ENCODE results near the gene MEGF11. TPM values are rescaled to one million over a fixed set of nuclear protein-coding genes. Genes with fewer than 3 reads are reported as not detected.

The MEGF11 gene
- total RNA-seq, 2 experiments from 2014 or later: not detected

GRCh38 chr15:66155065-66155464, 98.5 kb downstream of the MEGF11 start:
- ATAC-seq (no peak), DNase-seq (no peak)
- POLR2A ChIA-PET: interaction anchor here (0.6 kb wide), 1 partner anchor 377 kb away, joined by 3 read pairs; no protein-coding TSS in a partner anchor
- no peak overlapping the region for H3K27ac Mint-ChIP-seq
- H3K27me3 Mint-ChIP-seq (ENCODE audit: low read depth): peaks cover 8% of the 10 kb centered on the region
- CTCF ChIA-PET: no interaction called here
- H3K4me3 Mint-ChIP-seq: no peak overlapping the region
- no peaks in the 10 kb centered on the region for H3K4me1 Mint-ChIP-seq (ENCODE audit: low read depth)
- H3K36me3 Mint-ChIP-seq (ENCODE audit: low read depth): no peaks in the 10 kb centered on the region
- no peaks in the 10 kb centered on the region for H3K9me3 Mint-ChIP-seq (ENCODE audit: insufficient read depth)

- CTCF ChIA-PET: no interaction called here
- no peak for DNase-seq
- no peak for ATAC-seq
- Mint-ChIP-seq H3K27me3 (ENCODE audit: low read depth) (peaks cover 6% of the 10 kb centered on the region), H3K27ac (no peak overlapping the region), H3K4me1 (ENCODE audit: low read depth) (no peaks in the 10 kb centered on the region), H3K9me3 (ENCODE audit: insufficient read depth) (no peaks in the 10 kb centered on the region), H3K4me3 (no peak overlapping the region), H3K36me3 (ENCODE audit: low read depth) (no peaks in the 10 kb centered on the region)
- POLR2A ChIA-PET: no interaction called here
Measured at GRCh38 chr15:66154581-66154980, 99.0 kb downstream of the MEGF11 start.

GRCh38 chr15:66153549-66154415, 99.8 kb downstream of the MEGF11 start:
- Mint-ChIP-seq H3K27ac (no peak overlapping the region), H3K4me3 (no peak overlapping the region), H3K36me3 (ENCODE audit: low read depth) (no peaks in the 10 kb centered on the region), H3K27me3 (ENCODE audit: low read depth) (peaks cover 7% of the 10 kb centered on the region), H3K4me1 (ENCODE audit: low read depth) (no peaks in the 10 kb centered on the region), H3K9me3 (ENCODE audit: insufficient read depth) (no peaks in the 10 kb centered on the region)
- ChIA-PET CTCF (no interaction called here), POLR2A (no interaction called here)
- ATAC-seq: no peak
- no peak for DNase-seq

GRCh38 chr15:66152650-66153049, 100.9 kb downstream of the MEGF11 start:
- Mint-ChIP-seq H3K36me3 (ENCODE audit: low read depth) (no peaks in the 10 kb centered on the region), H3K4me1 (ENCODE audit: low read depth) (no peaks in the 10 kb centered on the region), H3K4me3 (no peak overlapping the region), H3K27me3 (ENCODE audit: low read depth) (peaks cover 7% of the 10 kb centered on the region), H3K9me3 (ENCODE audit: insufficient read depth) (no peaks in the 10 kb centered on the region), H3K27ac (no peak overlapping the region)
- ChIA-PET POLR2A (no interaction called here), CTCF (no interaction called here)
- DNase-seq (no peak), ATAC-seq (no peak)

- ATAC-seq (no peak), DNase-seq (no peak)
- H3K4me3 Mint-ChIP-seq: no peak overlapping the region
- peaks cover 7% of the 10 kb centered on the region for H3K27me3 Mint-ChIP-seq (ENCODE audit: low read depth)
- POLR2A ChIA-PET: no interaction called here
- CTCF ChIA-PET: no interaction called here
- H3K9me3 Mint-ChIP-seq (ENCODE audit: insufficient read depth): no peaks in the 10 kb centered on the region
- no peaks in the 10 kb centered on the region for H3K4me1 Mint-ChIP-seq (ENCODE audit: low read depth)
- no peak overlapping the region for H3K27ac Mint-ChIP-seq
- H3K36me3 Mint-ChIP-seq (ENCODE audit: low read depth): no peaks in the 10 kb centered on the region
Measured at GRCh38 chr15:66151809-66152208, 101.7 kb downstream of the MEGF11 start.

- Mint-ChIP-seq H3K36me3 (ENCODE audit: low read depth) (no peaks in the 10 kb centered on the region), H3K9me3 (ENCODE audit: insufficient read depth) (no peaks in the 10 kb centered on the region), H3K27me3 (ENCODE audit: low read depth) (peaks cover 9% of the 10 kb centered on the region), H3K4me1 (ENCODE audit: low read depth) (peaks cover 3% of the 10 kb centered on the region), H3K4me3 (no peak overlapping the region), H3K27ac (no peak overlapping the region)
- POLR2A ChIA-PET: no interaction called here
- DNase-seq (no peak), ATAC-seq (no peak)
- CTCF ChIA-PET: no interaction called here
Measured at GRCh38 chr15:66149871-66150270, 103.7 kb downstream of the MEGF11 start.

GRCh38 chr15:66148187-66148586, 105.4 kb downstream of the MEGF11 start:
- ATAC-seq: no peak
- H3K27ac Mint-ChIP-seq: no peak overlapping the region
- DNase-seq: no peak

GRCh38 chr15:66147440-66147839, 106.1 kb downstream of the MEGF11 start:
- CTCF ChIA-PET: no interaction called here
- Mint-ChIP-seq H3K27me3 (ENCODE audit: low read depth) (peaks cover 9% of the 10 kb centered on the region), H3K27ac (no peak overlapping the region), H3K9me3 (ENCODE audit: insufficient read depth) (no peaks in the 10 kb centered on the region), H3K36me3 (ENCODE audit: low read depth) (no peaks in the 10 kb centered on the region), H3K4me1 (ENCODE audit: low read depth) (peaks cover 3% of the 10 kb centered on the region), H3K4me3 (no peak overlapping the region)
- DNase-seq: no peak
- POLR2A ChIA-PET: no interaction called here
- no peak for ATAC-seq

More at GRCh38 chr15:66148187-66148586, 105.4 kb downstream of the MEGF11 start:
- Mint-ChIP-seq H3K36me3 (ENCODE audit: low read depth) (no peaks in the 10 kb centered on the region), H3K4me1 (ENCODE audit: low read depth) (peaks cover 3% of the 10 kb centered on the region), H3K9me3 (ENCODE audit: insufficient read depth) (no peaks in the 10 kb centered on the region), H3K27me3 (ENCODE audit: low read depth) (peaks cover 9% of the 10 kb centered on the region), H3K4me3 (no peak overlapping the region)
- ChIA-PET POLR2A (no interaction called here), CTCF (no interaction called here)

- Mint-ChIP-seq H3K36me3 (ENCODE audit: low read depth) (no peaks in the 10 kb centered on the region), H3K9me3 (ENCODE audit: insufficient read depth) (no peaks in the 10 kb centered on the region), H3K27ac (no peak overlapping the region), H3K4me1 (ENCODE audit: low read depth) (peaks cover 3% of the 10 kb centered on the region), H3K4me3 (no peak overlapping the region), H3K27me3 (ENCODE audit: low read depth) (peaks cover 9% of the 10 kb centered on the region)
- ChIA-PET POLR2A (no interaction called here), CTCF (no interaction called here)
- ATAC-seq (no peak), DNase-seq (no peak)
Measured at GRCh38 chr15:66145726-66146182, 107.8 kb downstream of the MEGF11 start.

- Mint-ChIP-seq H3K36me3 (ENCODE audit: low read depth) (no peaks in the 10 kb centered on the region), H3K4me1 (ENCODE audit: low read depth) (peaks cover 3% of the 10 kb centered on the region), H3K4me3 (no peak overlapping the region), H3K27ac (no peak overlapping the region), H3K9me3 (ENCODE audit: insufficient read depth) (no peaks in the 10 kb centered on the region), H3K27me3 (ENCODE audit: low read depth) (peaks cover 4% of the 10 kb centered on the region)
- ATAC-seq (no peak), DNase-seq (no peak)
- ChIA-PET CTCF (no interaction called here), POLR2A (no interaction called here)
Measured at GRCh38 chr15:66144978-66145725, 108.4 kb downstream of the MEGF11 start.

GRCh38 chr15:66142285-66142684, 111.3 kb downstream of the MEGF11 start:
- H3K9me3 Mint-ChIP-seq (ENCODE audit: insufficient read depth): no peaks in the 10 kb centered on the region
- H3K4me3 Mint-ChIP-seq: no peak overlapping the region
- ChIA-PET CTCF (no interaction called here), POLR2A (no interaction called here)
- H3K36me3 Mint-ChIP-seq (ENCODE audit: low read depth): no peaks in the 10 kb centered on the region
- ATAC-seq (no peak), DNase-seq (no peak)
- peaks cover 2% of the 10 kb centered on the region for H3K27me3 Mint-ChIP-seq (ENCODE audit: low read depth)
- no peak overlapping the region for H3K27ac Mint-ChIP-seq
- peaks cover 3% of the 10 kb centered on the region for H3K4me1 Mint-ChIP-seq (ENCODE audit: low read depth)

- DNase-seq: no peak
- H3K4me1 Mint-ChIP-seq (ENCODE audit: low read depth): peaks cover 15% of the 10 kb centered on the region
- POLR2A ChIA-PET: no interaction called here
- no peaks in the 10 kb centered on the region for H3K9me3 Mint-ChIP-seq (ENCODE audit: insufficient read depth)
- ATAC-seq: no peak
- H3K27me3 Mint-ChIP-seq (ENCODE audit: low read depth): no peaks in the 10 kb centered on the region
- H3K36me3 Mint-ChIP-seq (ENCODE audit: low read depth): no peaks in the 10 kb centered on the region
- no peak overlapping the region for H3K4me3 Mint-ChIP-seq
- CTCF ChIA-PET: no interaction called here
- H3K27ac Mint-ChIP-seq: no peak overlapping the region
Measured at GRCh38 chr15:66139591-66140207, 113.9 kb downstream of the MEGF11 start.

All from activated CD8-positive, alpha-beta T cell treated with anti-CD3 and anti-CD28 coated beads, Interleukin-2, amount 10 ng/mL, durations not matched to agents 7 days and 5 days (primary cell).